HG03039 (cell line): ENCODE results near the gene MROH2A.
"Not testable (repeated sequence)": the region's sequence is repeated elsewhere in the genome, so short reads cannot be mapped to it uniquely, and the experiment has no call there.

Experiments used
- ATAC-seq: cut with Tn5 transposase; IDR thresholded peaks from one replicate; pipeline ENCODE4 v1.9.1; 2021; ENCODE audit warnings: mild to moderate bottlenecking, moderate library complexity; ENCODE audit not compliant: unreplicated experiment

The MROH2A gene, protein sequence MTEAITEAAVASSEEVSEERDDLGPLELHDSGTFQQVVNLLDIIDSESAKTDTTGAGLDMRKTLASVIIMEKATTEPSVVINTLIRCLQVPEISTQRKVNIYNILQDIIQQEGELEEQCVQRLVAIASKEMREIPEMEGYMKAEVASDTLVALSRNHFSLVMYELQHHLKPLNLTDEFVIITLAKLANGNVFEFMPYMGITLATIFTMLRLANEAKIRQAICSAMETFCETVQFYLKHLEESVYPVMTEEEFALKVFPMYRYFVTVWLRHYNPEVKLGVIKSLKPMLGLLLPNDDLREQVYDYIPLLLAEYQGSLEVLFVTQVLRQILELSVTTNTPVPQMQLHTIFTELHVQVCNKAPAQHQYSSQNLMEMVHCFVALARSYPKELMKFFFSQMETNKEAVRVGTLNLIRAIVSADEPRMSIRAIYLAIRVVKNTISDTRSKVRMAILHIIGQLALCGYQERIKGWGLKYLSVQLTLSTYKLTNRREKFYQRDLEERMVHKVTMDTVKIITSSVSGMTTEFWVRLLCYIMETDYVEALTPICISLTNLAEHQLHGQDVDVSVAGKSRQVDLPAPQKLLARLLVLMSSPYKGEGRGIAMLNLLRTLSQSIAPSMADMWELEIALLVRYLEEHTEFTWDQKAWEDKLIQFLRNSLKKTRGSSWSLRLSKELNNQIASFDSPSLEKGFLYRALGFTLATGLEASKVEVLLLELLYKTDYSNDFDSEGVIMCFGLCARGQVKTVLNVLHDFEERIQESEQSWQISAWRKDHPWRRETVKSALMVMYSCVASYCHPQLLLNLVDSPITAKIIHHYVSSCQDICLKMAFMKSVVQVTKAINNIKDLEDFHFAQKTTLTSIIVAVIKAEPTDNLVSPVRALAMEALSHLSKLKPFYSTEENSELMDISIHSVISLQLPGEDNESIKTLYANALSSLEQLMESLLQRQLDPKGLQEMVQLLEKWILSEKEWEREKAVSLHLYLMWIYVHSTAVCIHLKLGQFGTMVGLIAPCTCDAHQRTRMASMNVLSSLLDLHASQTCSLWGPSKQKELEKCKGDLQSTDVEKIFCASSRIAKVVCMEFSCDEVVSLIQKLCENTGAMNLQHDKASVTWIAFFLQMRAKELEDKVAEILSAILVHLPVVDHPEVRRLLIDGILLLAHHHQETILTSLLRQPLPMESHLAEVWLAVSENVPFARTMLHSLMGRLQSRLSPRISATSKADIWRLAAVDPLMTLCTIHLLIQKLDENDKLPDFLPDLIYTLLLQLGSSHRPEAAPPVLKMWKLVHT (N-terminal part only)

DNA sequence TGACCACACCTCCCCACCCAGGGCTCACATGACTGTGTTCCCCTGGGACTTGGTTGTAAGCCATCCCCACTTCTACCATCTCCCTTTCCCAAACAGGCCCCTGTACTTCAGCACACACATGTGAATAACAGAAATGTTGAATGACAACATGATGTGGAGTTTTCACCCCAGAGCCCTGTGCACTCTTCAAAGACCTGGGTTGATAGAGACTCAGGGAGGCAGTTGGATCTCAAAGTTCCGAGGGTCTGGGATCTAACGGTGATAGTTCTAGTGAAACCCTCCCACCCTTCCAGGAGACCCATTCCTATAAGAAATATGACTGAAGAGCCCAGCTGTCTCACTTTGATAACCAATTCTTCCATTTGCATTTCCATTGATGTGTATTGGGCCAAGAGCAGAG, at the start of gene MROH2A:
Gene MROH2A, plus strand, starts transcription at position 301 of the 400 bp plus-strand sequence. CDS start 1,029 bp downstream, outside the sequence.
- no peak for ATAC-seq

DNA sequence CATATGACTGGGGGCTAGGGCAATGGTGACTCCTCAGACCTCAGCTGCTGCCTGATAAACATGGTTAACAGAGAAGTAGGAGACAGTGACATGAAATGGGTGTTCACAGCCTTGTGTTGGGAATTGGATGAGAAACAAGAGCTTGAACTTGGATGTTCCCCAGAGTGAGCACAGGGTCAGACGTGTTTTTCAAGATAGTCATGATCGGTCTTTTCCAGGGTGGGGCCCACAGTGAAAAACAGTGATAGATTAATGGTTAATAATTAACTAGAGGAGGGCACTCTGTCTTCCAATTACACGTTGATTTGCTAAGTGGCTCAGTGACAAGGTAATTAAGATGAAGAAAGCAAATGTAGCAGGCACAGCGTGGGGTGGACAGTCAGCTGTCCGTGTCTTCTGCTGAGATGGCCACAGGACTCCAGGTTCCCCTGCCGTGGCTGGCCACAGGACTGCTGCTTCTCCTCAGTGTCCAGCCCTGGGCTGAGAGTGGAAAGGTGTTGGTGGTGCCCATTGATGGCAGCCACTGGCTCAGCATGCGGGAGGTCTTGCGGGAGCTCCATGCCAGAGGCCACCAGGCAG, 49.3 kb upstream of the MROH2A start, which contains the start of gene UGT1A3:
Gene UGT1A3, plus strand, starts transcription at position 320 of the 579 bp plus-strand sequence. Its CDS starts 85 bp downstream, at position 405.
- ATAC-seq, result no peak

DNA sequence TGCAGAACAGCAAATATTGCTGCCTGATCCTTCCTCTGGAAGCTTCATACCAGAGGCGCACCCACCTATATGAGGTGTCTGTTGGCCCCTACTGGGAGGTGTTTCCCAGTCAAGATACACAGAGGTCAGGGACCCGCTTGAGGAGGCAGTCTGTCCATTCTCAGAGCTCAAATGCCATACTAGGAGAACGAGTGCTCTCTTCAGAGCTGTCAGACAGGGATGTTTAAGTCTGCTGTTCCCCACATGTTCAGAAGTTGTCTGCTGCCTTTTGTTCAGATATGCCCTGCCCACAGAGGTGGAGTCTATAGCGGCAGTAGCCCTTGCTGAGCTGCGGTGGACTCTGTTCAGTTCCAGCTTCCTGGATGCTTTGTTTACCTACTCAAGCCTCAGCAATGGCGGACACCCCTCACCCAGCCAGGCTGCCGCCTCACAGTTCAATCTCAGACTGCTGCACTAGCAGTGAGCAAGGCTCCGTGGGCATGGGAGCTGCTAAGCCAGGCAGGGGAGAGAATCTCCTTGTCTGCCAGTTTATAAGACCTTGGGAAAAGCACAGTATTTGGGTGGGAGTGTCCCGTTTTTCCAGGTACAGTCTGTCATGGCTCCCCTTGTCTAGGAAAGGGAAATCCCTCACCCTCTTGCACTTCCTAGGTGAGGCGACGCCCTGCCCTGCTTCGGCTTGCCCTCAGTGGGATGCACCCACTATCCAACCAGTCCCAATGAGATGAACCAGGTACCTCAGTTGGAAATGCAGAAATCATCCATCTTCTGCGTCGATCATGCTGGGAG, 41.1 kb upstream of the MROH2A start:
- ATAC-seq, result not testable (repeated sequence)

DNA sequence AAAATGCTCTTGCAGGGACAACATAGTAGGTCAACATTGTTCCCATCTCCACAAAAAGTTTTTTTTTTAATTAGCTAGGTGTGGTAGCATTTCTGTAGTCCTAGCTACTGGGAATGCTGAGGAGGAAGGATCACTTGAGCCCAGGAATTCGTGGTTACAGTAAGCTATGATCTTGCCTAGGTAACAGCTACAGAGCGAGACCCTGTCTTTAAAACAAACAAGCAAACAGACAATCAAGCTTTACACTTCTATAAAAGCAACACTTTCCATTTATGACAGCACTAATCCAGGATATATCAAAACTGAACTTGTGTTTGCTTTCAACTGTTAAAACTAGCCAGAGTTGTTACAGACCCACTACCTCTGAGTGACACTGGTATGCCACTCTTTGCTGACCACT, 37.3 kb upstream of the MROH2A start:
- no peak for ATAC-seq

DNA sequence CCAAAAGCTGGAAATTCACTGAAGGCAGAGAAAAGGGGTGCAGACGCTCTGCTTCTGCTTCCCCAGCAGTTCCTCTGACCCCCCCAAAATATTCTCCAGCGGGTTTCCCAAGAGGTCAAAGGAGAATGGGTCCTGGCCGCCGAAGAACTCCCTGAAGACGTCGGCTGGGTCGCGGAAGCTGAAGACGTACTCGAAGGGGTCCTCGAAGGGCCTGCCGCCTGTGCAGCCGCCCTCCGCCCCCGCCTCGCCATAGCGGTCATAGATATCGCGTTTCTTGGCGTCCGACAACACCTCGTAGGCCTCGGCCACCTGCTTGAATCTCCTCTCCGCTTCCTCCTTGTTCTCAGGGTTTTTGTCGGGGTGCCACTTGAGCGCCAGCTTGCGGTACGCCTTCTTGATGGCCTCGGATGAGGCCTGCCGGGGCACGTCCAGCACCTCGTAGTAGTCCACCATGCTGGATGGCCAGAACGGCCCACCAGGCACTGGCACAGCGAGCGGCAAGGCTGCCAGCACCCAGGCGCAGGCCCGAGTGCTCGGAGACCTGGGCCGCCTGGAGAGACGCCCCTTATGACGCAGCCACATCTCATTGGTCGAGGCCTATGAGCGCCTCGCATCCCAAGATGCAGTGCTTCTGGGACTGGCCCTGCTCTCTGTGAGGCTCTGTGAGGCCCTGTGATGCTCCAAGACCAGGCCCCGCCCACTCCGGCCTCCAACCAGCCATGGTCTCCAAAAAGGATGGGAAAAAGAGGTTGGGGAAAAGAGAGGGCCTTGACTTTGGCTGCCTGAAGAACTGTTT, 34.5 kb upstream of the MROH2A start:
- ATAC-seq, result no peak

DNA sequence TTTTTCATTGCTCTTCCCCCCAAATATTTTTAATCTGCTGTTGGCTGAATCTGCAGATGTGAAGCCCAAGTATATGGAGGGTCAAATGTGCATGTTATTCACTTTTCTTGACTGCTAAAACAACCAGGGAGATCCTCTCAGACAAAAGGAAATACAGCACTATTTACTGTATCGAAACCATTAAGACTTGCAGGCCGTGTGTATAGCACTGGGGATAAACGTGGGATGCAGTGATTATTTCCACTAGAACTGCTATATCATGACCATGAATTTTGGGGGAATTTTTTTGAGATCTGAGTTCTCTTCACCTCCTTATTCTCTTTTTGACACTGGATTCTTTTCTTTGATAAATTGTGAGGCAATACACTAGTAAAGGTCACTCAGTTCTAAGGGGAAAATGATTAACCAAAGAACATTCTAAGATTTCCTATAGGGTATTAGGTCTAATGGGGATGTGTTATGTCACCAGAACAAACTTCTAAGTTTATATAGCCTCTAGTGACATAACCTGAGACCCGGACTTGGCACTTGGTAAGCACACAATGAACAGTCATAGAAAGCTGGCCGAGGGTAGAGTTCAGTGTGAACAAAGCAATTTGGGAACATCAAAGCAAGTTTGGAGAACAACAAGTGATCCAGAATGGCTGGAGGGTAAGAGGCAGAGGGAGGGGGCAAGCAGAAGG, 32.9 kb upstream of the MROH2A start:
- ATAC-seq, result no peak

DNA sequence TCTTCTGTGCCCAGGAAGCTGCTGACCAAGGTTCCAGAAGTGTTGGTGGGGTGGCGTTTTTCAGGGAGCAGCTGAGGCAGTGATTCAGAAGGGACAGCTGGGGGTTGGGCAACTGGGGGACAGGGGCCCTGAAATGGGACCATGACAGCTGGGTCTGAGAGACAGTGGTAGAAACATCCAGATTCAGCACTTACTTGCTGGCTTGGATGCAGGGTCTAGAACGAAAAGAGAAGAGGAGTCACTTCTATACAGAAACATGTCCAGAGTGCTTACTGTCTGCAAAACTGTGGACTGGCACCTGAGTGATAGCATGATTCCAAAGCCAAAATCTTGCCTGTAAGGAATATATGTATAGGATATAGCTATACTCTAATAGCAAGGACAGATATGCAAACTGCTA, 32.3 kb upstream of the MROH2A start:
- ATAC-seq, result not testable (repeated sequence)

DNA sequence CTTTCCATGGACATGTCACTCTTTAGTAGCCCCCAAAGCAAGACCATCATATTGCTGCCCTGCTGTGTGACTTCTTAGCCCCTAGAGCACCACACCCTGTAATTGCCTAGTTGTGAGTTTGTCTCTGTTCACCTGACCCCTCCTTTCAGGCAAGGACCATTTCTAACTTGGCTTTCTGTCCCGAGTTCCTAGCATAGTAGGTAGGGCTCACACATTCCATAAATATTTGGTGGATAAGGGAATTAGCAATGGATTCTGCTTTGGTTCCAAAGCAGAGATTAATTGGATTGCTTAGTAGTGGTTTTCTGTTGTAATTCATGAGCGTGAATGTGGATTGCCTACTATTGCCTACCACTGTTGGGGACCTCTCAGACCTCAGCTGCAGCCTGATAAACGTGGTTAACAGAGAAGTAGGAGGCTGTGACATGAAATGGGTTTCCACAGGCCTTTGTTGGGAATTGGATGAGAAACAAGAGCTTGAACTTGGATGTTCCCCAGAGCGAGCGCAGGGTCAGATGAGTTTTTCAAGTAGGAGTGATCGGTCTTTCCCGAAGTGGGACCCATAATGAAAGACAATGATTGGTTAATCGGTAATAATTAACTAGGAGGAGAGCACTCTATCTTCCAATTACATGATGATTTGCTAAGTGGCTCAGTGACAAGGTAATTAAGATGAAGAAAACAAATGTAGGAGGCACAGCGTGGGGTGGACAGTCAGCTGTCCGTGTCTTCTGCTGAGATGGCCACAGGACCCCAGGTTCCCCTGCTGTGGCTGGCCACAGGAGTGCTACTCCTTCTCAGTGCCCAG, 31.5 kb upstream of the MROH2A start:
- no peak for ATAC-seq

DNA sequence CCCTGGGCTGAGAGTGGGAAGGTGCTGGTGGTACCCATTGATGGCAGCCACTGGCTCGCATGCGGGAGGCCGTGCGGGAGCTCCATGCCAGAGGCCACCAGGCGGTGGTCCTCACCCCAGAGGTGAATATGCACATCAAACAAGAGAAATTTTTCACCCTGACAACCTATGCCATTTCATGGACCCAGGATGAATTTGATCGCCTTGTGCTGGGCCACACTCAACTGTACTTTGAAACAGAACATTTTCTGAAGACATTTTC, 30.9 kb upstream of the MROH2A start:
- ATAC-seq, result no peak

DNA sequence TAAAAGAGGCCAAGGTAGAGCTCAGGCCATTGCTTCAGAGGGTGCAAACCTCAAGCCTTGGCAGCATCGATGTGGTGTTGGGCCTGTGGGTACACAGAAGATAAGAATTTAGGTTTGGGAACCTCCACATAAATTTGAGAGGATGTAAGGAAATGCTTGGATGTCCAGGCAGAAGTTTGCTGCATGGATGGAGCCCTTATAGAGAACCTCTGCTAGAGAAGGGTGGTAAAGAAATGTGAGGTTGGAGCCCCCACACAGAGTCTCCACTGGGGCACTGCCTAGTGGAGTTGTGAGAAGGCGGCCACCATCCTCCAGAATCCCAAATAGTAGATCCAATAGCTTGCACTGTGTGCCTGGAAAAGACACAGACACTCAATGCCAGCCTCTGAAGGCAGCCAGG, 27.4 kb upstream of the MROH2A start:
- ATAC-seq, result not testable (repeated sequence)

DNA sequence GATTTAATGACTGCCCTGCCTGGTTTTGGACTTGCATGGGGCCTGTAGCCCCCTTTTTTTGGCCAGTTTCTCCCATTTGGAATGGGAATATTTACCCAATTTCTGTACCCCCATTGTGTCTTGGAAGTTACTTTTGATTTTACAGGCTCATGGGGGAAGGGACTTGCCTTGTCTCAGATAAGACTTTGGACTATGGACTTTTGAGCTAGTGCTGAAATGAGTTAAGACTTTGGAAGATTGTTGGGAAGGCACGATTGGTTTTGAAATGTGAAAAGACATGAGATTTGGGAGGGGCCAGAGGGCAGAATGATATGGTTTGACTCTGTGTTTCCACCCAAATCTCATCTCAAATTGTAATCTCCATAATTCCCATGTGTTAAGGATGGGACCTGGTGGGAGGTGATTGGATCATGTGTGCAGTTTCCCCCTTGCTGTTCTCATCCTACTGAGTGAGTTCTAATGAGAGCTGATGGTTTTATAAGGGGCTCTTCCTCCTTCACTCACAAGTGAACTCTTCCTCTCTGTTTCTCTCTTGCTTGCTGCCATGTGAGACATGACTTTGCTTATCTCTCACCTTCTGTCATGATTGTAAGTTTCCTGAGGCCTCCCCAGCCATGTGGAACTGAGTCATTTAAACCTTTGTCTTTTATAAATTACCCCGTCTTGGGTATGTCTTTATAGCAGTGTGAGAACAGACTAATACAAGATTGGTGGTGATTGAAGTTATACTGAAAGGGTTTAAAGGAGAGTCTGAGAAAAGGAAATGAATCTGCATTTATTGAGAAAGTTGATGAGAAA, 26.7 kb upstream of the MROH2A start:
- not testable (repeated sequence) for ATAC-seq

DNA sequence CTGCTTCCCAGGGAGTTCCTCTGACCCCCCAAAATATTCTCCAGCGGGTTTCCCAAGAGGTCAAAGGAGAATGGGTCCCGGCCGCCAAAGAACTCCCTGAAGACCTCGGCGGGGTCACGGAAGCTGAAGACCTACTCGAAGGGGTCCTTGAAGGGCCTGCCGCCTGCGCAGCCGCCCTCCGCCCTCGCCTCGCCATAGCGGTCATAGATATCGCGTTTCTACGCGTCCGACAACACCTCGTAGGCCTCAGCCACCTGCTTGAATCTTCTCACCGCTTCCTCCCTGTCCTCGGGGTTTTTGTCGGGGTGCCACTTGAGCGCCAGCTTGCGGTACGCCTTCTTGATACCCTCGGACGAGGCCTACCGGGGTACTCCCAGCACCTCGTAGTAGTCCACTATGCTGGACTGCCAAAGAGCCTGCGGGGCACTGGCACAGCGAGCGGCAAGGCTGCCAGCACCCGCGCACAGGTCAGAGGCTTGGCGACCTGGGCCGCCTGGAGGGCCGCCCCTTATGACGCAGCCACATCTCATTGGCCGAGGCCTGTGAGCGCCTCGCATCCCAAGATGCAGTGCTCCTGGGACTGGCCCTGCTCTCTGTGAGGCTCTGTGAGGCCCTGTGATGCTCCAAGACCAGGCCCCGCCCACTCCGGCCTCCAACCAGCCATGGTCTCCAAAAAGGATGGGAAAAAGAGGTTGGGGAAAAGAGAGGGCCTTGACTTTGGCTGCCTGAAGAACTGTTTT, 23.1 kb upstream of the MROH2A start:
- no peak for ATAC-seq

DNA sequence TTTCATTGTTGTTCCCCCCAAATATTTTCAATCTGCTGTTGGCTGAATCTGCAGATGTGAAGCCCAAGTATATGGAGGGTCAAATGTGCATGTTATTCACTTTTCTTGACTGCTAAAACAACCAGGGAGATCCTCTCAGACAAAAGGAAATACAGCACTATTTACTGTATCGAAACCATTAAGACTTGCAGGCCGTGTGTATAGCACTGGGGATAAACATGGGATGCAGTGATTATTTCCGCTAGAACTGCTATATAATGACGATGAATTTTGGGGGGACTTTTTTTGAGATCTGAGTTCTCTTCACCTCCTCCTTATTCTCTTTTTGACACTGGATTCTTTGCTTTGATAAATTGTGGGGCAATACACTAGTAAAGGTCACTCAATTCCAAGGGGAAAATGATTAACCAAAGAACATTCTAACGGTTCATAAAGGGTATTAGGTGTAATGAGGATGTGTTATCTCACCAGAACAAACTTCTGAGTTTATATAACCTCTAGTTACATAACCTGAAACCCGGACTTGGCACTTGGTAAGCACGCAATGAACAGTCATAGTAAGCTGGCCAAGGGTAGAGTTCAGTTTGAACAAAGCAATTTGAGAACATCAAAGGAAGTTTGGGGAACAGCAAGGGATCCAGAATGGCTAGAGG, 21.6 kb upstream of the MROH2A start:
- ATAC-seq, result no peak

DNA sequence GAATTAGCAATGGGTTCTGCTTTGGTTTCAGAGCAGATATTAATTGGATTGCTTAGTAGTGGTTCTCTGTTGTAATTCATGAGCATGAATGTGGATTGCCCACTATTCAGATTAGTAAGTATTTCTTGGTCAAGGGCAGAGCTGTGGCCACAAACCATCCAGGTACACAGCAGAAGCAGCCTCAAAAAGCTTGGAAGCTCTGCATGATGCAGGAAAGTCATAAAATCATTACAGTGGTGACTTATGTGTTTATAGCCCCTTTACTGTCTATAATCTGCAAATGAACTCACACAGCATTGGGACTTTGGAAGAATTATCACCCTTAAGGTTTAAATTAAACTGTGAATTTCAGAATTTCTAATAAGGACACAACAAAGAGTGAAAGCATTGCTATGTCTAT, 20.0 kb upstream of the MROH2A start:
- ATAC-seq, result no peak

DNA sequence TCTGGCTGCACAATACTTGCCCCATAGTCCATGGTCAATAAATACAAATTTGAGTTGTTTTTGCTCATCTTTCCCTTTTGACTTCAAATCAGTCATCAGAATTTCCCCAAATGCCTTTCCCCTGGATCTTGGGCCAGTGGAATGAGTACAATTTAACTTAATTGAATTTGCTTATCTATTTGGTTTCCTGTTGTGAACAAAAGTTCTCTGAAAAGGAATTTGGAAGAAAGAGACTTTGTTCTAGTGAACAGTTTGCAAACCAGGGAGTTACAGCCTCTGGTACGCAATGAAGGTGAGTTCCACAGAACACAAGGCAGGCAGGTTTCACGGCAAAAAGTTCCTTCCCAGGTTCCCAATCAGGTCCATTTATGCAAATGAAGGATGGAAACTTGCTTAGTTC, 19.3 kb upstream of the MROH2A start:
- no peak for ATAC-seq

DNA sequence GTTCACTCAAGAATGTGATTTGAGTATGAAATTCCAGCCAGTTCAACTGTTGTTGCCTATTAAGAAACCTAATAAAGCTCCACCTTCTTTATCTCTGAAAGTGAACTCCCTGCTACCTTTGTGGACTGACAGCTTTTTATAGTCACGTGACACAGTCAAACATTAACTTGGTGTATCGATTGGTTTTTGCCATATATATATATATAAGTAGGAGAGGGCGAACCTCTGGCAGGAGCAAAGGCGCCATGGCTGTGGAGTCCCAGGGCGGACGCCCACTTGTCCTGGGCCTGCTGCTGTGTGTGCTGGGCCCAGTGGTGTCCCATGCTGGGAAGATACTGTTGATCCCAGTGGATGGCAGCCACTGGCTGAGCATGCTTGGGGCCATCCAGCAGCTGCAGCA, 18.1 kb upstream of the MROH2A start, which contains the start of gene UGT1A1:
Gene UGT1A1, plus strand, starts transcription at position 228 of the 400 bp plus-strand sequence. Its CDS starts 18 bp downstream, at position 246.
- ATAC-seq, result no peak
